Renal cortex interstitium (tissue), 11 donors: Measurements from ENCODE around the gene C3orf49. TPM values are rescaled to one million over a fixed set of nuclear protein-coding genes. Genes with fewer than 3 reads are reported as not detected.

Source experiments
- DNase-seq, 11 donors: peaks; one replicate each; pipeline ENCODE4 v3.0.0-alpha.2; 2013; ENCODE audit warnings: low read depth in 9 of 11, low spot score in 4 of 11; ENCODE audit errors: extremely low read depth in 1 of 11
- polyA plus RNA-seq, 3 donors: library from polyadenylated mRNA; unstranded; fragments of 120-200 nt; gene quantifications; one replicate each; pipeline ENCODE4 v1.2.1, GENCODE V29; 2013; ENCODE audit not compliant: insufficient read length in 3 of 3

C3orf49 gene
- polyA plus RNA-seq, 3 donors: 0.20 to 0.68 (median 0.48) TPM

- DNase-seq: no peak
Observed at GRCh38 chr3:63872135-63872924, 53.2 kb downstream of the C3orf49 start.

GRCh38 chr3:63874769-63875168 lies 55.7 kb downstream of the C3orf49 start:
- DNase-seq: no peak

GRCh38 chr3:63875510-63875909 lies 56.4 kb downstream of the C3orf49 start:
- no peak for DNase-seq

DNA sequence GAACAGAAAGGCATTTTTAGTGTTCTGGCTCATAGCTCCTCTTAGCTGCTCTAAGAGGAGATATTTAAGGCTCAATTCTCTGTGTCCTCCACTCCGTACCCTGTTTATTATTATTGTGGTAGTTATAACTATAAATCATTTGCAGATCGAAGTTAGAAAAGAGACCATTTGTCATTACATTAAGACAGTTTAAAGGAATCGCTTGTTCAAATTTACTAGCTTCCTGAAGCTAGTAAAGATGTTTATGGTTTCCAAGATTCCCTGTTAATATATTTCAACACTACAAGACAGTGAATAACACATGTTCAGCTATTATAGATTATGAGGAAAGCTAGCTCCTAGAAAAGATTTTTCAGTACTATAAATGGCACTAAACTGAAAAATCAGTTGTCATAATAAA lies 57.2 kb downstream of the C3orf49 start:
- no peak for DNase-seq

- DNase-seq: no peak
Observed at GRCh38 chr3:63877737-63878393, 58.8 kb downstream of the C3orf49 start.

- no peak for DNase-seq
Observed at GRCh38 chr3:63878394-63879060, 59.4 kb downstream of the C3orf49 start.

GRCh38 chr3:63880653-63881052 lies 61.6 kb downstream of the C3orf49 start:
- no peak for DNase-seq

DNA sequence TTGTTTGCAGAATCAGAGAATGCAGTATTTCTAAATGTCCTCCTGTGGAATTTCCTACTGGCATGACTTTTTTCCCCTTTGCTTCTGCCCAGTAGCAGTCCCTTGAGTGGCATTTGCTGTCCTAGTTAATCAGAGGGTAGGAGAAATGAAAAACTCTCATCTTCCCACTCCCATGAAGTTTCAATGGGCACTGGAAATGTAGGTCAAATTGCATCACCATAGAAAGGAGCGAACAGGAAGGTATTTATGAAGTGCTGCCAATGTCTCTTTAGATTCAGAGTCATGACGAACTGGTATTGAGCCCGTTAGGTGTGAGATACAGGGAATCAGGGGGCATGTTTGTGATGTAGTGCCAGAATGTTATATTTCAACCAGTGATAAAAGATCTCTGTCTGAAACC lies 67.8 kb downstream of the C3orf49 start:
- no peak for DNase-seq

DNA sequence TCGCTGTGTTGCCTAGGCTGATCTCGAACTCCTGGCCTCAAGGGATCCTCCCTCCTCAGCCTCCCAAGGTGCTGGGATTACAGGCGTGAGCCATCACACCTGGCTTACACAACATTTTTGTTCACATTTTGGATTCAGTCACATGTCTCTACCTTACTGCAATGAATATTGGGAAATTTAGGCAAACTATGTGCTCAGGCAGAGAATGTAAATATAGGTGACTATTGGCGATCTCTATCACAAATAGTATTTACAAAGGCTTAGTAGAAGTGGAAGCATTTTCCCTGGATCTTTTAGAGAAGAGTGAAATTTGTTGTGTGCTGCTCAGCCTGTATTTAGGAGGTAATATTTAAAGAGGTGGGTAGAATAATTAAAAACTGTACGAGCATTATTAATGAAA lies 72.4 kb downstream of the C3orf49 start:
- DNase-seq: no peak

DNA sequence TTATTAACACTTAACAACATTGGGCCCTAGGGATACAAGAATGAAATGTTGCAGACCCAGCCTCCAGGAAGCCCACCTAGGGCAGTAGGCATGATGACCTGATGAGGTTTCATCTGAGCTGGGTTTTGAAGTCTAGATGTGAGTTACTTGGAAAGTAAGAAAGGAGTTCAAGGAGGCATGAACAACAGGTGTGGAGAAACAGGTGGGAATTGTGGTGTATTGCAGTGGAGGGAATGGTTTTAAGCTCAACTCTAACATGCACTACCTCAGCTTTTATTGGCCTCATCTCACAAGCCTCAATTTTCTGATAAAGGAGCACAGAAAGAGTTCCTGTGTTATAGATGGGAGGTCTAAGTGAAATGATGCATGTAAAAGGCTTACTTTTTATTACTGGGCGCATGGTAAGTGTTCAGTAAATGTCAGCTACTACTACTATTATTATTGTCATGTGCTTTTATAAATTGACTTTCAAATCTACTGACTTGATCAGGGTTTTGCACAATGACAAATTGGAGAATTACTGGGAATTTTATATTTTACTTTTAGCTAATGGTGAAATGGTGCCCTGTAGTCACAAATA lies 73.8 kb downstream of the C3orf49 start:
- no peak for DNase-seq

DNA sequence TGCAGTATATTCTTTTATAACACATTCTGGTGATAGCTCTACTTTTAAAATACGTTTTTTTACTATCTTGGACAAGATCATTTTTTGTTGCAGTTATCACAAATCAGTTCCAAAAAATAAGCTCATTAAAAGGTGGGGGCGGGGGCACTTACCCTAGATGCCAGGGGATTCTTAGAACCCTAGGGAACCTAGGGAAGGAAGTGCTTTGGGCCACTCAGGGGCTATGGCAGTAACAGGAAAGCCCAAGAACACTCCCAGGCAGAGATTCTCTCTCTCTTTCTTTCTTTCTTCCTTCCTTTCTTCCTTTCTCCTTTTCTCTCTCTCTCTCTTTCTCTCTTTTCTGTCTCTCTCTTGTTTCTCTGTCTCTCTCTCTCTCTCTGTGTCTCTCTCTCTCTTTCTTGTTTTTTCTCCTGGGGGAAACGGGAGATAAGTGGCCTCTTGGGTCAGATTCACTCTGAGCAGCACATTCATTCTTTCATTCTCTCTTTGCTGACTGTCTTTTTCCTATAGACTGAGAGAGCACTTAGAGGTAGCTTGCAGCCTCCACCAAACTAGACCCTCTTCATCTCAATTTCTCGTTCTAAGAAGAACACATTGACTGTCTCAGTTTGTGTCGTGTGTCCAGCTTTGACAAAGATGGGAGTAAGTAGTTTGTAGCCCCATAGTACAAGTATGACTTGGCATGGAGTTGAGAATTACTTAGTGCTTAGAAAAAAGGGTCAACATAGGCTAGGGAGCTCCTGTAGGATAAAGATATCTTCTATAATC lies 76.5 kb downstream of the C3orf49 start:
- no peak for DNase-seq

DNA sequence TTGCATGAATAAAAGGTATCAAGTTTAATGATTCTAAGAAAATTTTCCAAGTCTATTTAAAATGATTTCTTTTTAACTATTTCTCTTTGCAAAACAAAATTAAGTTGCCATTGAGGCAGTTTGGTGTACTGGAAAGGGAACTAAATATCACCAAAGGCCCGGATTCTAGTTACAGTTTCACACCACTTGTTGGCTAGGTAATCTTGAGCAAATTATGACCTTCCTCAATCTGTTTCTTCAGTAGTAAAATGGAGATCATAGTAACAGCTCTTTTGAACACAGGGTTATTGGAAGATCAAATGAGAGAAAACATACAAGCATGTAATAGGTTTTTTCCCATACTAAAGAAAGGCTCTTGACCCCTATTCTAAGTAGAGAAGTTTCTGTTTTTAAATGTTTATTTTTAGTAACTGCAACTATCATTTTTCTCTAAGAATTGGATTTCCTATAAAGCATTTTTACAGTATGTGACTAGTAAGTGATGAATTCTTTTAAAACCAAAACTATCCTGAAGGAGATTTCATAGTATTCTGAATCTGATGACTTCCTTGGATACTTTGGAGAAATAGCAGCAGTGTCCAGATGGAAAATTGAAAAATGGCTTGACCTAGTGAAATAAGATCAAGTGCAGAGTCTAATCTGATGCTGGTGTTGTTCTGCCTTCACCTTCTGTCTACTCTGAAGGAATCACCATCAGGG lies 77.4 kb downstream of the C3orf49 start:
- no peak for DNase-seq

Other genes starting within 250 kb of the C3orf49 start
- gene SNTN, start 166.6 kb upstream of the C3orf49 start, polyA plus RNA-seq: not detected
- gene THOC7, start 44.5 kb downstream of the C3orf49 start, polyA plus RNA-seq: 10 to 100 TPM; 62.6 to 91.2 (median 74.4) TPM
- gene ATXN7, start 44.6 kb downstream of the C3orf49 start, polyA plus RNA-seq: 10 to 100 TPM; 15.8 to 34.3 (median 16.6) TPM
- 1 to 10 TPM in 2 of 3 donors, under 1 TPM in 1; 0.89 to 1.5 (median 1.1) TPM for gene SCAANT1, start 93.1 kb downstream of the C3orf49 start, polyA plus RNA-seq
- gene PSMD6, start 204.2 kb downstream of the C3orf49 start, polyA plus RNA-seq: 100 to 1,000 TPM; 107 to 139 (median 111) TPM